ENCODE data around the gene PTPRR.

The PTPRR gene

DNA sequence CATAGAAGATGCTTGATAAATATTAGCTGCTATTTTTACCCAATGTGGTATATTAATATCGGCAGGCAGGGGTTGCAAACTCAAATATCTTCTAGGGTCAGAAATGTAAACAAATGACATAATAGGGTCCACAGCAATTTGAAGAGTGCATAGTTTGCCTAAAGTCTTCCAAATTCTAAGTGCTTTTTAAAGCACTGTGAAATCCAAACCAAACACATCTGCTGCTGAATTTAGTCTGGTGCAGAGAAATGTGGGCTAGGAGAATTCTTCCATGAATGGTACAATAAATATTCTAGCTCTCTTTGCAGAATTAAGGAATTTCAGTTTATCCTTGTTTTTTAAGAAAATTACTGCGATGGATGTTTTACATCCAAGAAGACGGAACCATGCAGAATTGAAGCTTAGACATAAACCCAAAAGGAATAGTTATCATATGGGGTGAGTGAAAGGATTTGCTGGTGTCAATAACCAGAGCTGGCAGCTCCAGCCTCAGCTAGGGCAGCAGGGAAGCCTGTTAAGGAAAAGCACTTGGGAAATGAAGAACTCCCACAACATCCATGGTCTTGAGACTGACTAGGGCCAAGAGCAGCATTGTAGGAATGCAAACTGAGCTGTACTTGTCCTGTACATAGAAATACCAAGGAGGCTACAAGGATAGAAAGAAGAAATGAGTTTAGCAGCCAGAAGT lies 65.5 kb downstream of the PTPRR start:
- TF ChIP-seq SIN3A (IDR thresholded peaks at IDR 0.05; ENCODE audit: borderline replicate concordance, insufficient read depth, low read length): no peak

DNA sequence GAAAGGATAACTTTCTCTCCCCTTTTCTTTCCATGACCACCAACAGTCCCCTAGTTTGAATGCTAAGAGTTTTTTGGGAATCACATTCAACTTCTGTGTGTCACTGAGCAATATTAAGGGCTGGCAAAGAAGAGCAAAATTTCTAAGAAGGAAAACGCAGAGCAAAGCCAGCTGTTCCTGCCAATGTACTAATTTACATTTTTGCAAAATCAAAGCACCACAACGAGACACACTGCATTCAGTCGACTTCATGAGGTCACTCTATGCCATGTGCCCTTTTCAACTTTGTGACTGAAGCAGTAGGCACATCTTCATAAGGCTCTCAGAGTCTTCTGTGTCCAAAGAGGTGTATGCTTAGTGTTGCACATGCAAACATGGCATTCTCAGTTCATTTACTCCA lies 66.4 kb downstream of the PTPRR start:
- TF ChIP-seq, protein P1, sequence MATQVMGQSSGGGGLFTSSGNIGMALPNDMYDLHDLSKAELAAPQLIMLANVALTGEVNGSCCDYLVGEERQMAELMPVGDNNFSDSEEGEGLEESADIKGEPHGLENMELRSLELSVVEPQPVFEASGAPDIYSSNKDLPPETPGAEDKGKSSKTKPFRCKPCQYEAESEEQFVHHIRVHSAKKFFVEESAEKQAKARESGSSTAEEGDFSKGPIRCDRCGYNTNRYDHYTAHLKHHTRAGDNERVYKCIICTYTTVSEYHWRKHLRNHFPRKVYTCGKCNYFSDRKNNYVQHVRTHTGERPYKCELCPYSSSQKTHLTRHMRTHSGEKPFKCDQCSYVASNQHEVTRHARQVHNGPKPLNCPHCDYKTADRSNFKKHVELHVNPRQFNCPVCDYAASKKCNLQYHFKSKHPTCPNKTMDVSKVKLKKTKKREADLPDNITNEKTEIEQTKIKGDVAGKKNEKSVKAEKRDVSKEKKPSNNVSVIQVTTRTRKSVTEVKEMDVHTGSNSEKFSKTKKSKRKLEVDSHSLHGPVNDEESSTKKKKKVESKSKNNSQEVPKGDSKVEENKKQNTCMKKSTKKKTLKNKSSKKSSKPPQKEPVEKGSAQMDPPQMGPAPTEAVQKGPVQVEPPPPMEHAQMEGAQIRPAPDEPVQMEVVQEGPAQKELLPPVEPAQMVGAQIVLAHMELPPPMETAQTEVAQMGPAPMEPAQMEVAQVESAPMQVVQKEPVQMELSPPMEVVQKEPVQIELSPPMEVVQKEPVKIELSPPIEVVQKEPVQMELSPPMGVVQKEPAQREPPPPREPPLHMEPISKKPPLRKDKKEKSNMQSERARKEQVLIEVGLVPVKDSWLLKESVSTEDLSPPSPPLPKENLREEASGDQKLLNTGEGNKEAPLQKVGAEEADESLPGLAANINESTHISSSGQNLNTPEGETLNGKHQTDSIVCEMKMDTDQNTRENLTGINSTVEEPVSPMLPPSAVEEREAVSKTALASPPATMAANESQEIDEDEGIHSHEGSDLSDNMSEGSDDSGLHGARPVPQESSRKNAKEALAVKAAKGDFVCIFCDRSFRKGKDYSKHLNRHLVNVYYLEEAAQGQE (IDR thresholded peaks at IDR 0.05; ENCODE audit: insufficient read depth in 1 of 2, low read depth in 2 of 2, low read length in 2 of 2): no peak
- no peak for TF ChIP-seq TAF1 (IDR thresholded peaks at IDR 0.05; ENCODE audit: borderline replicate concordance, insufficient read depth, low read length)
- no peak for TF ChIP-seq FOXP2 (optimal IDR thresholded peaks at IDR 0.05; ENCODE audit: borderline replicate concordance, extremely low read depth, extremely low read length, insufficient read depth)
- no peak for TF ChIP-seq POLR2AphosphoS5 (IDR thresholded peaks at IDR 0.05; ENCODE audit: low read depth, low read length)
- no peak for TF ChIP-seq SIN3A (IDR thresholded peaks at IDR 0.05; ENCODE audit: borderline replicate concordance, insufficient read depth, low read length)

DNA sequence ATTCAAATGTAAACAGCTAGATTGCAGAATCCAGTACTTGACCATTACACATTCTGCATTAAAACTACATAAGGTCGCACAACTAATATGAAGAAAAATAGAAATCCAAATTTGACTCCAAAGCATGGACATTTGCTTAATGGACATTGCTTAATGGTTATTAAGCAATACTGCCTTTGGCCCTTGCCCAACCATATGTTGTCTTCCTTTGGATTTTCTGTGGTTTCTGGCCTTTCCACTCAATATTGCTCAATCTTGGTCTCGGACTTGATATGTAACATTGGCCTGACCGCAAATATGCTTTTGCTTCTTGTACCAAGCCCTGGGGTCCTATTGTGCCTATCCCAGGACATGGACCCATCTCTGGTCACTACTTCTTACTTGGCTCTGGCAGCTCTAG lies 67.2 kb downstream of the PTPRR start:
- no peak for TF ChIP-seq FOXP2 (optimal IDR thresholded peaks at IDR 0.05; ENCODE audit: borderline replicate concordance, extremely low read depth, extremely low read length, insufficient read depth)
- TF ChIP-seq TAF1 (IDR thresholded peaks at IDR 0.05; ENCODE audit: borderline replicate concordance, insufficient read depth, low read length): no peak
- TF ChIP-seq, protein P1 (IDR thresholded peaks at IDR 0.05; ENCODE audit: insufficient read depth in 1 of 2, low read depth in 2 of 2, low read length in 2 of 2): no peak

GRCh38 chr12:70852416-70853150 lies 68.0 kb downstream of the PTPRR start:
- TF ChIP-seq FOXP2 (optimal IDR thresholded peaks at IDR 0.05; ENCODE audit: borderline replicate concordance, extremely low read depth, extremely low read length, insufficient read depth): no peak
- TF ChIP-seq, protein P1 (IDR thresholded peaks at IDR 0.05; ENCODE audit: insufficient read depth in 1 of 2, low read depth in 2 of 2, low read length in 2 of 2): no peak
- TF ChIP-seq POLR2AphosphoS5 (IDR thresholded peaks at IDR 0.05; ENCODE audit: low read depth, low read length): no peak
- no peak for TF ChIP-seq TAF1 (IDR thresholded peaks at IDR 0.05; ENCODE audit: borderline replicate concordance, insufficient read depth, low read length)

GRCh38 chr12:70849265-70849960 lies 71.1 kb downstream of the PTPRR start:
- TF ChIP-seq POLR2AphosphoS5 (IDR thresholded peaks at IDR 0.05; ENCODE audit: low read depth, low read length) (no peak), SIN3A (IDR thresholded peaks at IDR 0.05; ENCODE audit: borderline replicate concordance, insufficient read depth, low read length) (no peak), TAF1 (IDR thresholded peaks at IDR 0.05; ENCODE audit: borderline replicate concordance, insufficient read depth, low read length) (no peak), FOXP2 (optimal IDR thresholded peaks at IDR 0.05; ENCODE audit: borderline replicate concordance, extremely low read depth, extremely low read length, insufficient read depth) (no peak)
- TF ChIP-seq, protein P1 (IDR thresholded peaks at IDR 0.05; ENCODE audit: insufficient read depth in 1 of 2, low read depth in 2 of 2, low read length in 2 of 2): no peak
